ENCODE data around the gene FUT8. TPM values are rescaled to one million over a fixed set of nuclear protein-coding genes. Genes with fewer than 3 reads are reported as not detected.

FUT8 gene
- total RNA-seq, 1 experiment from 2014 or later: 42.3 TPM

DNA sequence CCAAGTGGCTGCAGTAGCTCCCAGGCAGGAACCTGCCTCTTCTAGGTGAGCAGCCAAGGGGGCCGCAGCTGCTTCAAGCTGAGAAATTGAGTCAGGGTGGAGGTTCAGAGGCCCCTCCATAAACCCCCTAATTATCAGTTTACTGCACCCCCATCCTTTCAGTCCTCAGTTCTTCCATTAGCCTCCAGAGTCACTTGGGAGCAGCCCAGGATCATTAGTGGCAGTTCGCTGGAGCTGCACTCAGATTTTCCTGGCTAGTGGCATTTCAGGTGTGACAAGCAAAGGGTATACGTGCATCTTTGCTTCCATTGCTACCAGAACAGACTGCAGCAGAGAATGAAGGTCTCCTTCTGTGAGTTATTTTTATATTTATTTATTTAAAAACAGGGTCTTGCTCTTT is 358.7 kb downstream of the FUT8 start:
- POLR2A ChIA-PET: no interaction called here
- no TSS peak for BruUV-seq (replicated peaks)
- H3K27ac ChIP-seq (ENCODE audit: low read depth, low read length): no peak overlapping the region
- no peak overlapping the region for H3K4me2 ChIP-seq (ENCODE audit: low read length)
- no peaks in the 10 kb centered on the region for H3K36me3 ChIP-seq (ENCODE audit: control insufficient read depth in 1 of 2, insufficient read depth in 2 of 2, low read length in 2 of 2)
- CTCF ChIA-PET: no interaction called here
- TF ChIP-seq, protein P1, sequence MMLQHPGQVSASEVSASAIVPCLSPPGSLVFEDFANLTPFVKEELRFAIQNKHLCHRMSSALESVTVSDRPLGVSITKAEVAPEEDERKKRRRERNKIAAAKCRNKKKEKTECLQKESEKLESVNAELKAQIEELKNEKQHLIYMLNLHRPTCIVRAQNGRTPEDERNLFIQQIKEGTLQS (IDR thresholded peaks at IDR 0.05): no peak
- TF ChIP-seq EZH2phosphoT487 (IDR thresholded peaks at IDR 0.05; ENCODE audit: borderline replicate concordance) (no peak), EGR1 (IDR thresholded peaks at IDR 0.05; ENCODE audit: low read depth) (no peak), SP1 (IDR thresholded peaks at IDR 0.05; ENCODE audit: low read depth) (no peak), TCF7L2 (IDR thresholded peaks at IDR 0.05; ENCODE audit: borderline replicate concordance, extremely low read depth, insufficient read depth, insufficient read length) (no peak), ZFX (IDR thresholded peaks at IDR 0.05) (no peak), SRF (IDR thresholded peaks at IDR 0.05; ENCODE audit: low read depth) (no peak), POLR2A (IDR thresholded peaks at IDR 0.05; ENCODE audit: borderline replicate concordance, extremely low read depth, insufficient read depth, insufficient read length) (no peak), ELF1 (IDR thresholded peaks at IDR 0.05; ENCODE audit: borderline replicate concordance, low read depth) (no peak), RAD21 (IDR thresholded peaks at IDR 0.05; ENCODE audit: low read depth) (no peak), POLR2AphosphoS5 (IDR thresholded peaks at IDR 0.05; ENCODE audit: low read depth, low read length) (no peak), ZNF274 (IDR thresholded peaks at IDR 0.05; ENCODE audit: low read depth, low read length) (no peak), CBX3 (IDR thresholded peaks at IDR 0.05; ENCODE audit: low read depth) (no peak), JUND (IDR thresholded peaks at IDR 0.05) (no peak), FOSL1 (IDR thresholded peaks at IDR 0.05; ENCODE audit: low read depth) (no peak), EZH2 (IDR thresholded peaks at IDR 0.05) (no peak), CEBPB (IDR thresholded peaks at IDR 0.05; ENCODE audit: low read depth) (no peak)
- TF ChIP-seq, protein P2, sequence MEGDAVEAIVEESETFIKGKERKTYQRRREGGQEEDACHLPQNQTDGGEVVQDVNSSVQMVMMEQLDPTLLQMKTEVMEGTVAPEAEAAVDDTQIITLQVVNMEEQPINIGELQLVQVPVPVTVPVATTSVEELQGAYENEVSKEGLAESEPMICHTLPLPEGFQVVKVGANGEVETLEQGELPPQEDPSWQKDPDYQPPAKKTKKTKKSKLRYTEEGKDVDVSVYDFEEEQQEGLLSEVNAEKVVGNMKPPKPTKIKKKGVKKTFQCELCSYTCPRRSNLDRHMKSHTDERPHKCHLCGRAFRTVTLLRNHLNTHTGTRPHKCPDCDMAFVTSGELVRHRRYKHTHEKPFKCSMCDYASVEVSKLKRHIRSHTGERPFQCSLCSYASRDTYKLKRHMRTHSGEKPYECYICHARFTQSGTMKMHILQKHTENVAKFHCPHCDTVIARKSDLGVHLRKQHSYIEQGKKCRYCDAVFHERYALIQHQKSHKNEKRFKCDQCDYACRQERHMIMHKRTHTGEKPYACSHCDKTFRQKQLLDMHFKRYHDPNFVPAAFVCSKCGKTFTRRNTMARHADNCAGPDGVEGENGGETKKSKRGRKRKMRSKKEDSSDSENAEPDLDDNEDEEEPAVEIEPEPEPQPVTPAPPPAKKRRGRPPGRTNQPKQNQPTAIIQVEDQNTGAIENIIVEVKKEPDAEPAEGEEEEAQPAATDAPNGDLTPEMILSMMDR (IDR thresholded peaks at IDR 0.05 in 2 of 3, conservative IDR thresholded peaks at IDR 0.05 in 1 of 3; ENCODE audit: borderline replicate concordance in 1 of 3, insufficient read depth in 1 of 3, low read depth in 2 of 3, low read length in 2 of 3): no peak
- TF ChIP-seq, protein P3, sequence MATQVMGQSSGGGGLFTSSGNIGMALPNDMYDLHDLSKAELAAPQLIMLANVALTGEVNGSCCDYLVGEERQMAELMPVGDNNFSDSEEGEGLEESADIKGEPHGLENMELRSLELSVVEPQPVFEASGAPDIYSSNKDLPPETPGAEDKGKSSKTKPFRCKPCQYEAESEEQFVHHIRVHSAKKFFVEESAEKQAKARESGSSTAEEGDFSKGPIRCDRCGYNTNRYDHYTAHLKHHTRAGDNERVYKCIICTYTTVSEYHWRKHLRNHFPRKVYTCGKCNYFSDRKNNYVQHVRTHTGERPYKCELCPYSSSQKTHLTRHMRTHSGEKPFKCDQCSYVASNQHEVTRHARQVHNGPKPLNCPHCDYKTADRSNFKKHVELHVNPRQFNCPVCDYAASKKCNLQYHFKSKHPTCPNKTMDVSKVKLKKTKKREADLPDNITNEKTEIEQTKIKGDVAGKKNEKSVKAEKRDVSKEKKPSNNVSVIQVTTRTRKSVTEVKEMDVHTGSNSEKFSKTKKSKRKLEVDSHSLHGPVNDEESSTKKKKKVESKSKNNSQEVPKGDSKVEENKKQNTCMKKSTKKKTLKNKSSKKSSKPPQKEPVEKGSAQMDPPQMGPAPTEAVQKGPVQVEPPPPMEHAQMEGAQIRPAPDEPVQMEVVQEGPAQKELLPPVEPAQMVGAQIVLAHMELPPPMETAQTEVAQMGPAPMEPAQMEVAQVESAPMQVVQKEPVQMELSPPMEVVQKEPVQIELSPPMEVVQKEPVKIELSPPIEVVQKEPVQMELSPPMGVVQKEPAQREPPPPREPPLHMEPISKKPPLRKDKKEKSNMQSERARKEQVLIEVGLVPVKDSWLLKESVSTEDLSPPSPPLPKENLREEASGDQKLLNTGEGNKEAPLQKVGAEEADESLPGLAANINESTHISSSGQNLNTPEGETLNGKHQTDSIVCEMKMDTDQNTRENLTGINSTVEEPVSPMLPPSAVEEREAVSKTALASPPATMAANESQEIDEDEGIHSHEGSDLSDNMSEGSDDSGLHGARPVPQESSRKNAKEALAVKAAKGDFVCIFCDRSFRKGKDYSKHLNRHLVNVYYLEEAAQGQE (IDR thresholded peaks at IDR 0.05; ENCODE audit: low read depth): no peak
- TF ChIP-seq, protein P4, sequence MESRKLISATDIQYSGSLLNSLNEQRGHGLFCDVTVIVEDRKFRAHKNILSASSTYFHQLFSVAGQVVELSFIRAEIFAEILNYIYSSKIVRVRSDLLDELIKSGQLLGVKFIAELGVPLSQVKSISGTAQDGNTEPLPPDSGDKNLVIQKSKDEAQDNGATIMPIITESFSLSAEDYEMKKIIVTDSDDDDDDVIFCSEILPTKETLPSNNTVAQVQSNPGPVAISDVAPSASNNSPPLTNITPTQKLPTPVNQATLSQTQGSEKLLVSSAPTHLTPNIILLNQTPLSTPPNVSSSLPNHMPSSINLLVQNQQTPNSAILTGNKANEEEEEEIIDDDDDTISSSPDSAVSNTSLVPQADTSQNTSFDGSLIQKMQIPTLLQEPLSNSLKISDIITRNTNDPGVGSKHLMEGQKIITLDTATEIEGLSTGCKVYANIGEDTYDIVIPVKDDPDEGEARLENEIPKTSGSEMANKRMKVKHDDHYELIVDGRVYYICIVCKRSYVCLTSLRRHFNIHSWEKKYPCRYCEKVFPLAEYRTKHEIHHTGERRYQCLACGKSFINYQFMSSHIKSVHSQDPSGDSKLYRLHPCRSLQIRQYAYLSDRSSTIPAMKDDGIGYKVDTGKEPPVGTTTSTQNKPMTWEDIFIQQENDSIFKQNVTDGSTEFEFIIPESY (IDR thresholded peaks at IDR 0.05; ENCODE audit: extremely low read depth, insufficient replicate concordance, low read length): no peak
- no peaks in the 10 kb centered on the region for H3K27me3 ChIP-seq (ENCODE audit: insufficient read depth, low read length)
- no peaks in the 10 kb centered on the region for H3K79me2 ChIP-seq (ENCODE audit: insufficient read depth, low read length)
- no peak overlapping the region for H3K4me3 ChIP-seq (replicated peaks in 1 of 2; ENCODE audit: low read depth in 1 of 2, low read length in 2 of 2)
- no peaks in the 10 kb centered on the region for H3K9me2 ChIP-seq (ENCODE audit: insufficient read depth)
- intact Hi-C loops (cut with micrococcal nuclease): no loop called here
- H3K9me3 ChIP-seq (ENCODE audit: control insufficient read depth in 1 of 2, insufficient read depth in 1 of 2, low read depth in 1 of 2, low read length in 2 of 2): no peaks in the 10 kb centered on the region
- no peak overlapping the region for H2AFZ ChIP-seq (ENCODE audit: low read depth, low read length, poor library complexity, severe bottlenecking)
- no peak for ATAC-seq
- DNase-seq (ENCODE audit: low read depth, low spot score): no peak
- no peaks in the 10 kb centered on the region for H4K20me1 ChIP-seq (ENCODE audit: insufficient read depth)
- RAD21 ChIA-PET (ENCODE audit: low non-redundant PET in 1 of 2, low total read pairs in 2 of 2, uncharacterized antibody in 2 of 2, unreplicated experiment in 2 of 2): no interaction called here
- no peaks in the 10 kb centered on the region for H3K4me1 ChIP-seq (ENCODE audit: control insufficient read depth in 1 of 2, insufficient read depth in 2 of 2, low read length in 2 of 2)
- H3K9ac ChIP-seq (ENCODE audit: low read length): no peak overlapping the region

All from HCT116 (cell line).